ACC112 (cell line): ENCODE measurements around the gene ADARB1.

ENCODE experiments used
- H2AFZ ChIP-seq: fragments of 200-600 bp; sonication (generic); one replicate; pipeline ENCODE4 v1.6.0; 2017; ENCODE audit warnings: antibody characterized with exemption, low read length; ENCODE audit not compliant: unreplicated experiment
- H3K27ac ChIP-seq: fragments of 200-600 bp; sonication (generic); 2 replicates; pipeline ENCODE4 v1.5.1; 2014; ENCODE audit warnings: low read depth, mild to moderate bottlenecking, antibody characterized with exemption, low read length, moderate library complexity
- H3K27me3 ChIP-seq: fragments of 200-600 bp; sonication (generic); 2 replicates; pipeline ENCODE4 v1.6.1; 2014; ENCODE audit warnings: mild to moderate bottlenecking, antibody characterized with exemption, low read length, moderate library complexity, mixed read lengths; ENCODE audit not compliant: insufficient read depth
- H3K36me3 ChIP-seq: fragments of 200-600 bp; sonication (generic); 2 replicates; pipeline ENCODE4 v1.6.1; 2016; ENCODE audit warnings: mild to moderate bottlenecking, antibody characterized with exemption, low read length, moderate library complexity, mixed read lengths; ENCODE audit not compliant: insufficient read depth
- H3K4me1 ChIP-seq: fragments of 200-600 bp; sonication (generic); one replicate; pipeline ENCODE4 v1.6.1; 2016; ENCODE audit warnings: low read length, mixed read lengths; ENCODE audit not compliant: insufficient read depth, unreplicated experiment, control insufficient read depth
- H3K4me3 ChIP-seq: fragments of 200-600 bp; sonication (generic); 2 replicates; pipeline ENCODE4 v1.5.1; 2014; ENCODE audit warnings: mild to moderate bottlenecking, low read depth, low read length
- H3K79me2 ChIP-seq: fragments of 200-600 bp; sonication (generic); one replicate; pipeline ENCODE4 v1.6.0; 2016; ENCODE audit warnings: low read length; ENCODE audit not compliant: control insufficient read depth, unreplicated experiment, insufficient read depth

Gene ADARB1

GRCh38 chr21:45153358-45154318, 79.3 kb downstream of the ADARB1 start:
- no peaks in the 10 kb centered on the region for H3K27me3 ChIP-seq
- no peak overlapping the region for H3K27ac ChIP-seq
- no peak overlapping the region for H2AFZ ChIP-seq
- no peaks in the 10 kb centered on the region for H3K79me2 ChIP-seq
- H3K36me3 ChIP-seq, result no peaks in the 10 kb centered on the region
- H3K4me3 ChIP-seq, result no peak overlapping the region
- peaks cover 27% of the 10 kb centered on the region for H3K4me1 ChIP-seq

GRCh38 chr21:45154511-45155508, 80.4 kb downstream of the ADARB1 start:
- Histone ChIP-seq H3K27me3 (no peaks in the 10 kb centered on the region), H3K4me3 (no peak overlapping the region), H3K4me1 (peaks cover 27% of the 10 kb centered on the region), H3K27ac (no peak overlapping the region), H3K79me2 (no peaks in the 10 kb centered on the region), H3K36me3 (no peaks in the 10 kb centered on the region), H2AFZ (no peak overlapping the region)

GRCh38 chr21:45155910-45156309, 81.5 kb downstream of the ADARB1 start:
- H3K4me3 ChIP-seq, result no peak overlapping the region
- H3K4me1 ChIP-seq, result peaks cover 22% of the 10 kb centered on the region
- no peak overlapping the region for H2AFZ ChIP-seq

GRCh38 chr21:45156459-45156858, 82.1 kb downstream of the ADARB1 start:
- no peak overlapping the region for H2AFZ ChIP-seq
- no peaks in the 10 kb centered on the region for H3K36me3 ChIP-seq
- peaks cover 19% of the 10 kb centered on the region for H3K4me1 ChIP-seq
- H3K27me3 ChIP-seq, result no peaks in the 10 kb centered on the region
- H3K4me3 ChIP-seq, result no peak overlapping the region
- no peak overlapping the region for H3K27ac ChIP-seq
- H3K79me2 ChIP-seq, result no peaks in the 10 kb centered on the region

More at GRCh38 chr21:45155910-45156309, 81.5 kb downstream of the ADARB1 start:
- Histone ChIP-seq H3K27ac (no peak overlapping the region), H3K79me2 (no peaks in the 10 kb centered on the region), H3K27me3 (no peaks in the 10 kb centered on the region), H3K36me3 (no peaks in the 10 kb centered on the region)

GRCh38 chr21:45157932-45158331, 83.6 kb downstream of the ADARB1 start:
- Histone ChIP-seq H3K4me1 (peaks cover 19% of the 10 kb centered on the region), H3K36me3 (no peaks in the 10 kb centered on the region), H3K27me3 (no peaks in the 10 kb centered on the region), H3K4me3 (no peak overlapping the region), H2AFZ (no peak overlapping the region), H3K79me2 (no peaks in the 10 kb centered on the region), H3K27ac (no peak overlapping the region)

GRCh38 chr21:45158491-45159423, 84.4 kb downstream of the ADARB1 start:
- Histone ChIP-seq H3K4me1 (peaks cover 14% of the 10 kb centered on the region), H3K27ac (no peak overlapping the region), H3K79me2 (no peaks in the 10 kb centered on the region), H3K27me3 (no peaks in the 10 kb centered on the region), H2AFZ (no peak overlapping the region), H3K4me3 (no peak overlapping the region), H3K36me3 (no peaks in the 10 kb centered on the region)

GRCh38 chr21:45160198-45160597, 85.8 kb downstream of the ADARB1 start:
- Histone ChIP-seq H3K27me3 (no peaks in the 10 kb centered on the region), H2AFZ (no peak overlapping the region)

GRCh38 chr21:45161038-45161945, 86.9 kb downstream of the ADARB1 start:
- Histone ChIP-seq H2AFZ (no peak overlapping the region), H3K27me3 (no peaks in the 10 kb centered on the region), H3K4me3 (no peak overlapping the region), H3K36me3 (no peaks in the 10 kb centered on the region), H3K27ac (no peak overlapping the region), H3K79me2 (no peaks in the 10 kb centered on the region), H3K4me1 (no peaks in the 10 kb centered on the region)

More at GRCh38 chr21:45160198-45160597, 85.8 kb downstream of the ADARB1 start:
- H3K36me3 ChIP-seq, result no peaks in the 10 kb centered on the region
- H3K4me1 ChIP-seq, result no peaks in the 10 kb centered on the region
- H3K27ac ChIP-seq, result no peak overlapping the region
- H3K79me2 ChIP-seq, result no peaks in the 10 kb centered on the region
- H3K4me3 ChIP-seq, result no peak overlapping the region

- Histone ChIP-seq H2AFZ (no peak overlapping the region), H3K4me1 (no peaks in the 10 kb centered on the region), H3K27me3 (no peaks in the 10 kb centered on the region), H3K36me3 (no peaks in the 10 kb centered on the region), H3K27ac (no peak overlapping the region), H3K4me3 (no peak overlapping the region), H3K79me2 (no peaks in the 10 kb centered on the region)
These were observed 87.7 kb downstream of the ADARB1 start for GRCh38 chr21:45162115-45162514.
